HepG2 (cell line): ENCODE data around the gene C2orf74. TPM values are rescaled to one million over a fixed set of nuclear protein-coding genes. Genes with fewer than 3 reads are reported as not detected.

Experiments
- ADNP ChIP-seq: sonication (generic); formaldehyde crosslinking; IDR thresholded peaks from 2 replicates; pipeline ENCODE4 v1.4.0; 2020; ENCODE audit warnings: missing genetic modification reagents
- AKAP8 ChIP-seq: sonication (generic); formaldehyde crosslinking; IDR thresholded peaks from 2 replicates; pipeline ENCODE4 v1.5.1; 2020; ENCODE audit warnings: mild to moderate bottlenecking, missing genetic modification reagents
- CEBPB ChIP-seq: IDR thresholded peaks from 2 replicates; pipeline ENCODE4 v1.6.1; 2011; ENCODE audit warnings: low read depth, low read length, improper control_type of control experiment, borderline replicate concordance
- HMGXB4 ChIP-seq, 2 experiments: sonication (generic) in 1 of 2; formaldehyde crosslinking in 1 of 2; IDR thresholded peaks; 2 replicates each; pipeline versions ENCODE4 v1.4.0 to v1.6.1; 2018 to 2020; ENCODE audit warnings: missing genetic modification reagents in 2 of 2, borderline replicate concordance in 1 of 2, low read depth in 1 of 2, mild to moderate bottlenecking in 1 of 2, missing biosample characterization in 1 of 2
- MLLT10 ChIP-seq: sonication (generic); formaldehyde crosslinking; IDR thresholded peaks from 2 replicates; pipeline ENCODE4 v1.4.0; 2020; ENCODE audit warnings: missing genetic modification reagents
- MYNN ChIP-seq: sonication (generic); formaldehyde crosslinking; IDR thresholded peaks from 2 replicates; pipeline ENCODE4 v1.4.0; 2020; ENCODE audit warnings: mild to moderate bottlenecking, low read depth, missing genetic modification reagents
- NAIF1 ChIP-seq: sonication (generic); formaldehyde crosslinking; IDR thresholded peaks from 2 replicates; pipeline ENCODE4 v1.5.0; 2020; ENCODE audit warnings: mild to moderate bottlenecking, missing genetic modification reagents, borderline replicate concordance
- PHB2 ChIP-seq: fragments of 450-650 bp; IDR thresholded peaks from 2 replicates; pipeline ENCODE4 v1.6.1; 2018; ENCODE audit not compliant: partially characterized antibody
- PRDM4 ChIP-seq: sonication (generic); formaldehyde crosslinking; IDR thresholded peaks from 2 replicates; pipeline ENCODE4 v1.9.0; 2021; ENCODE audit warnings: missing genetic modification reagents, borderline replicate concordance
- SKI ChIP-seq: fragments of 450-650 bp; IDR thresholded peaks from one replicate; pipeline ENCODE4 v1.6.1; 2018; ENCODE audit warnings: mild to moderate bottlenecking; ENCODE audit not compliant: partially characterized antibody
- SOX6 ChIP-seq, 2 experiments: fragments of 450-650 bp in 1 of 2; sonication (generic) in 1 of 2; formaldehyde crosslinking in 1 of 2; IDR thresholded peaks; 2 replicates each; pipeline versions ENCODE4 v1.4.0 to v1.6.1; 2017 to 2020; ENCODE audit warnings: antibody characterized with exemption in 1 of 2, mild to moderate bottlenecking in 1 of 2, missing genetic modification reagents in 1 of 2
- TEF ChIP-seq: sonication (generic); formaldehyde crosslinking; IDR thresholded peaks from 2 replicates; pipeline ENCODE4 v1.5.0; 2020; ENCODE audit warnings: missing genetic modification reagents
- ZFP82 ChIP-seq: sonication (generic); formaldehyde crosslinking; IDR thresholded peaks from 2 replicates; pipeline ENCODE4 v1.5.1; 2020; ENCODE audit warnings: mild to moderate bottlenecking, missing genetic modification reagents, borderline replicate concordance
- ZFP90 ChIP-seq: sonication (generic); formaldehyde crosslinking; IDR thresholded peaks from 2 replicates; pipeline ENCODE4 v1.8.0; 2022; ENCODE audit warnings: missing genetic modification reagents, mild to moderate bottlenecking, inconsistent platforms, borderline replicate concordance
- ZNF136 ChIP-seq: sonication (generic); formaldehyde crosslinking; IDR thresholded peaks from 2 replicates; pipeline ENCODE4 v1.8.1; 2022; ENCODE audit warnings: low read depth, mild to moderate bottlenecking, moderate library complexity, missing genetic modification reagents
- ZNF276 ChIP-seq: sonication (generic); formaldehyde crosslinking; IDR thresholded peaks from 2 replicates; pipeline ENCODE4 v1.4.0; 2020; ENCODE audit warnings: mild to moderate bottlenecking, low read depth, missing genetic modification reagents
- ZNF367 ChIP-seq: sonication (generic); formaldehyde crosslinking; IDR thresholded peaks from 2 replicates; pipeline ENCODE4 v1.4.0; 2020; ENCODE audit warnings: missing genetic modification reagents, borderline replicate concordance
- ZNF576 ChIP-seq: sonication (generic); formaldehyde crosslinking; IDR thresholded peaks from 2 replicates; pipeline ENCODE4 v1.4.0; 2020; ENCODE audit warnings: mild to moderate bottlenecking, missing genetic modification reagents
- ZNF720 ChIP-seq: sonication (generic); formaldehyde crosslinking; IDR thresholded peaks from 2 replicates; pipeline ENCODE4 v1.4.0; 2020; ENCODE audit warnings: missing genetic modification reagents
- ZNF782 ChIP-seq: sonication (generic); formaldehyde crosslinking; IDR thresholded peaks from 2 replicates; pipeline ENCODE4 v1.4.0; 2020; ENCODE audit warnings: missing genetic modification reagents, mild to moderate bottlenecking, borderline replicate concordance
- ZNF879 ChIP-seq: sonication (generic); formaldehyde crosslinking; IDR thresholded peaks from 2 replicates; pipeline ENCODE4 v1.8.1; 2023; ENCODE audit warnings: missing genetic modification reagents
- polyA plus RNA-seq, 8 experiments: library from polyadenylated mRNA; depleted of rRNA in 3 of 8; stranded (reverse) in 7 of 8; unstranded in 1 of 8; fragments of >200 nt; fragmentation: Illumina TruSeq in 4 of 8; extraction: Trizol in 4 of 8; gene quantifications; 2 replicates each; pipeline versions ENCODE4 v1.2.1 to v1.2.3, GENCODE V29; 2011 to 2016; ENCODE audit warnings: low read depth in 4 of 8, missing spikeins in 1 of 8, mixed read lengths in 1 of 8; ENCODE audit not compliant: insufficient read depth in 1 of 8
- total RNA-seq, 5 experiments: library from RNA; depleted of rRNA; stranded (reverse); fragments of >200 nt; fragmentation: Illumina TruSeq; extraction: Trizol; gene quantifications; 2 replicates each; pipeline ENCODE4 v1.2.3, GENCODE V29; 2016; ENCODE audit warnings: low read depth in 1 of 5

The C2orf74 gene
- total and polyA plus RNA-seq, 2 of the 13 experiments (the other 11 are each of a cell fraction or from before 2014, with no cell fraction given), result 10.6 to 13.8 TPM

GRCh38 chr2:61178603-61179545 is 16.9 kb downstream of the C2orf74 start (continued):
- TF ChIP-seq NAIF1 (CRISPR knock-in tag) (no peak), SKI (no peak), ZNF879 (0 out of 2 replicates have a peak, but pooled peaks have one; percentile 37), MYNN (CRISPR knock-in tag) (no peak), ZFP82 (no peak), MLLT10 (no peak), HMGXB4 (CRISPR knock-in tag; IDR thresholded peaks at IDR 0.05; ENCODE audit: borderline replicate concordance in 1 of 2, low read depth in 1 of 2) (peak in 1 of 2 experiments; percentile 7; a peak in 1 of 4 replicates), CEBPB (no peak), ZNF136 (CRISPR knock-in tag) (no peak), ZNF576 (CRISPR knock-in tag) (0 out of 2 replicates have a peak, but pooled peaks have one; percentile 59), TEF (CRISPR knock-in tag) (no peak), PRDM4 (no peak), ADNP (CRISPR knock-in tag) (no peak), ZNF276 (0 out of 2 replicates have a peak, but pooled peaks have one; percentile 57), ZNF782 (0 out of 2 replicates have a peak, but pooled peaks have one; percentile 47), ZNF720 (CRISPR knock-in tag) (no peak), ZNF367 (CRISPR knock-in tag) (no peak), SOX6 (IDR thresholded peaks at IDR 0.05) (no peak), SOX6 (CRISPR knock-in tag; IDR thresholded peaks at IDR 0.05) (0 out of 2 replicates have a peak, but pooled peaks have one; percentile 17), ZFP90 (CRISPR knock-in tag) (no peak), PHB2 (no peak), AKAP8 (CRISPR knock-in tag) (peak; percentile 71)
